Prostate gland (tissue), 2 donors: Measurements from ENCODE around the gene RABIF.

Experiments used
- POLR2A ChIP-seq: fragments of 450-650 bp; IDR thresholded peaks from one replicate; pipeline ENCODE4 v1.6.1; 2016; ENCODE audit warnings: antibody characterized with exemption, mild to moderate bottlenecking
- POLR2AphosphoS5 ChIP-seq: sonication (generic); formaldehyde crosslinking; IDR thresholded peaks from one replicate; pipeline ENCODE4 v1.6.1; 2017; ENCODE audit warnings: antibody characterized with exemption
- TF ChIP-seq, protein P1 (sequence below), 4 experiments: fragments of 200-600 bp in 2 of 4; fragments of 450-650 bp in 2 of 4; sonication (generic) in 2 of 4; IDR thresholded peaks; 1 replicate in 3 of 4; 2 replicates in 1 of 4; pipeline ENCODE4 v1.5.1; 2016 to 2019; ENCODE audit warnings: antibody characterized with exemption in 4 of 4, mild to moderate bottlenecking in 2 of 4, moderate library complexity in 2 of 4

DNA sequence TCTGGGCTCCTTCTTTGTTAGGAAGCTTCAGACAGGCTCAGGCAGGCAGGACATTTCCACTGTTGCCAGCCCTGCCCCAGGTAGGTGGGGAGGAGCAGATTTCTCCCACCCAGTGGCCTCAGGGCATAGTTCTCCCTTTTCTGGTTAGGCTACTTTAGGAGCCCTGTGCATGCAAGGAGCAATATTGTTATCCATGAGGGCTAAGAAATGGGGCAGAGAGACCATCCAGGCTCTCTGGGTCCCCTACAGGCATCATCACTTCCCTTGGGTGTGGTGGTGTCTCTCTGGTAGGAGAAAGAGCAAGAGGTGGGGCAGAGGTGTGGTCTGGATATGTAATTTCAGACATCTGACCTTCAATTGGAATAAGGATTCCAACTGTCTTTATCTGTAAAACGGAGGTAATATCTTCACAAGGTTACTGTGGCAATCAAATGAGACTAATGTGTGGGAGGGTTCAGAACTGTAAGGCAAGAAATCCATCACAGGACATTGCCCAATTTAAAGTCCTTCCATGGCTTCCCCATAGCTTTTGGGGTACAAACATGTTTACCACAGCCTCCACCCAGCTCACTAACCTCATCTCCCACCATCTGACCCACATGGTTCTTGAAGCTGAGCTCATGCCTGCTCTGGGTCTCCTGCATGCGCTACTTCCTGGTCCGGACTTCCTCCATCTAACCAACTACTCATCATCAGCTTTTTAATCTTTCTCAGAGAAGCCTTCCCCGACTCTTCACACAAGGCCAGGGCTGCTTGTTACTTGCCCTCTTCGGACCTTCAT lies 52.1 kb downstream of the RABIF start:
- TF ChIP-seq, protein P1, sequence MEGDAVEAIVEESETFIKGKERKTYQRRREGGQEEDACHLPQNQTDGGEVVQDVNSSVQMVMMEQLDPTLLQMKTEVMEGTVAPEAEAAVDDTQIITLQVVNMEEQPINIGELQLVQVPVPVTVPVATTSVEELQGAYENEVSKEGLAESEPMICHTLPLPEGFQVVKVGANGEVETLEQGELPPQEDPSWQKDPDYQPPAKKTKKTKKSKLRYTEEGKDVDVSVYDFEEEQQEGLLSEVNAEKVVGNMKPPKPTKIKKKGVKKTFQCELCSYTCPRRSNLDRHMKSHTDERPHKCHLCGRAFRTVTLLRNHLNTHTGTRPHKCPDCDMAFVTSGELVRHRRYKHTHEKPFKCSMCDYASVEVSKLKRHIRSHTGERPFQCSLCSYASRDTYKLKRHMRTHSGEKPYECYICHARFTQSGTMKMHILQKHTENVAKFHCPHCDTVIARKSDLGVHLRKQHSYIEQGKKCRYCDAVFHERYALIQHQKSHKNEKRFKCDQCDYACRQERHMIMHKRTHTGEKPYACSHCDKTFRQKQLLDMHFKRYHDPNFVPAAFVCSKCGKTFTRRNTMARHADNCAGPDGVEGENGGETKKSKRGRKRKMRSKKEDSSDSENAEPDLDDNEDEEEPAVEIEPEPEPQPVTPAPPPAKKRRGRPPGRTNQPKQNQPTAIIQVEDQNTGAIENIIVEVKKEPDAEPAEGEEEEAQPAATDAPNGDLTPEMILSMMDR (IDR thresholded peaks at IDR 0.05) = no peak
- TF ChIP-seq POLR2A (no peak), POLR2AphosphoS5 (no peak)
